Nephron (organoid): ENCODE measurements around the gene SHANK1.
A peak's percentile ranks its signal among the peaks of the same experiment; 100 is the strongest.

Experiments
- H3K27ac Mint-ChIP-seq, 3 experiments: 2 replicates each; pipeline ENCODE4 v1.8.0; 2020; ENCODE audit warnings: mixed read lengths in 3 of 3, mild to moderate bottlenecking in 2 of 3, moderate library complexity in 1 of 3
- H3K27me3 Mint-ChIP-seq: 2 replicates; pipeline ENCODE4 v1.8.0; 2021; ENCODE audit warnings: low read depth, mild to moderate bottlenecking, moderate library complexity, mixed read lengths
- H3K36me3 Mint-ChIP-seq: 2 replicates; pipeline ENCODE4 v1.8.0; 2020; ENCODE audit warnings: low read depth, mixed read lengths
- H3K4me1 Mint-ChIP-seq: 2 replicates; pipeline ENCODE4 v1.8.0; 2020; ENCODE audit warnings: mixed read lengths
- H3K4me3 Mint-ChIP-seq, 3 experiments: 2 replicates each; pipeline ENCODE4 v1.8.0; 2020; ENCODE audit warnings: mild to moderate bottlenecking in 3 of 3, mixed read lengths in 3 of 3, moderate library complexity in 2 of 3
- H3K9me3 Mint-ChIP-seq: 2 replicates; pipeline ENCODE4 v1.8.0; 2020; ENCODE audit warnings: mixed read lengths
- CTCF ChIP-seq, 3 experiments: fragments of 200-600 bp; sonication (generic); IDR thresholded peaks; one replicate each; pipeline ENCODE4 v1.5.0; 2021; ENCODE audit warnings: antibody characterized with exemption in 3 of 3; ENCODE audit not compliant: unreplicated experiment in 3 of 3

The SHANK1 gene

GRCh38 chr19:50652722-50653121, 66.9 kb downstream of the SHANK1 start:
- H3K36me3 Mint-ChIP-seq = no peaks in the 10 kb centered on the region
- H3K4me3 Mint-ChIP-seq = no peak overlapping the region
- H3K4me1 Mint-ChIP-seq = no peaks in the 10 kb centered on the region
- peaks cover 34% of the 10 kb centered on the region for H3K27me3 Mint-ChIP-seq
- peak overlapping the region in 1 of 3 experiments; percentile 13 for H3K27ac Mint-ChIP-seq
- no peaks in the 10 kb centered on the region for H3K9me3 Mint-ChIP-seq
- TF ChIP-seq CTCF (IDR thresholded peaks at IDR 0.05; ENCODE audit: unreplicated experiment in 3 of 3) = no peak

DNA sequence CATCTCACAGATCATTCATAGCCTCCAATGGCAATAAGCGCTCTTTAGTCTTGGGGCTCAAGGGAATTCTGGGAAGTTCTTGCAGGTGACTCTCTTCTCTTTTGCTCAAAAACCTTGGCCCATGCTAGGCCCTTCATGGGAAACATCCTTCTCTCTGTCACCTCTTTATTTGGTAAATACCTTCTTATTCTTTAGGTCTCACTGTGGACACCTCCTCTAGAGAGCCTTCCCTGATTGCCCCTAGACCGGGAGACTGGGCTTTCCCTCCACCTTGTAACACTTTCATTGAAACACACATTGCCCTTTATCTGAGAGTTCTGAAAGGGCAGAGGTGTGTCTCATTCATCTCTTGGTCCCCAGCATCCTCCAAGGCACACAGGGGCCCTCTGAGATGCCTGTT, 68.4 kb downstream of the SHANK1 start:
- H3K27ac Mint-ChIP-seq = no peak overlapping the region
- H3K36me3 Mint-ChIP-seq = no peaks in the 10 kb centered on the region
- no peaks in the 10 kb centered on the region for H3K9me3 Mint-ChIP-seq
- H3K27me3 Mint-ChIP-seq = peaks cover 38% of the 10 kb centered on the region
- no peaks in the 10 kb centered on the region for H3K4me1 Mint-ChIP-seq
- no peak for TF ChIP-seq CTCF (IDR thresholded peaks at IDR 0.05; ENCODE audit: unreplicated experiment in 3 of 3)
- H3K4me3 Mint-ChIP-seq = no peak overlapping the region

DNA sequence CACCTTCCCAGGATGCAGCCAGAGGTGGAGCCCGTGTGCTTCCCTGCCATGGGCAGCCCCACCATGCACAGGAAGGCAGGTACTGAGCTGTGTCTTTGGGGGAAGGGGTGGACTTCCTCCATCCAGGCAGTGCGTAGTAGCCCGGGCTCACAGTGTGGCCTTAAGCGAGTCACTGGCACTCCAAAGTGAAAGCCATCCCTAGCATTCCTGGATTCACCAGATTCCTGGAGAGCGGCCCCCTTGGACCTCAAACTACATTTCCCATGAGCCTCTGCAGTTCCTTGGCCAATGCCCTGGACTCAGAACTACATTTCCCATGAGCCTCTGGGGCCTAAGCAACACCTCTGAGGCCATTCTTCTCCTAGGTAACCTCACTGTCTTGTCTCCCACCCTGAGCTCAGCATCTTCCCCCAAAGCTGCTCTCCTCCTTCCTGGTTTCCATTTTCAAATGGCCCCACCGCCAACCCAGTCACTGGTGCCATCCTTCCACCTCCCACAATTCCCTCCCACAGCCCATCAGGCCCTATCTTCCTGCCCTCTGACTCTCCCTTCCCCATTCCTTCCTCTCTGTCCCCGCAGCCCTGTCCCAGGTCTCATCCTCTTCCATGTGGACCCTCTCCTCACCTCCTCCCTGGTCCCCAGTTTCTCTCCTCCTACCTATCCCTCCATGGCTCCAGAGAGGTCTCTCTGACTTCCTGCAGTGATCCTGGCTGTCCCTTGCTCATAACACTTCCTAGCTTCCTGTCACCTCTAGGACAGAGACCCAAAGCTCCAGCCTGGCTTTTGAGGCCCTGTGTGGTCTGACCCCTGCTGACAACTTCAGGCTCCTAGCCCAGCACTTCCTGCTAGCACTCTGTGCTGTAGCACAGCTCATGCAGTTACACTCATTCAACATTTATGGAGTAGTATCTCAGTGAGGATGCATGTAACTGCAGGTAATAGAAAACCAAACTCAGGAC, 69.9 kb downstream of the SHANK1 start, which contains the start of gene C19orf81:
Gene C19orf81 (plus strand): TSS at position 13 of the 959 bp plus-strand sequence. CDS start 0 bp downstream, at position 13.
- no peaks in the 10 kb centered on the region for H3K9me3 Mint-ChIP-seq
- no peak for TF ChIP-seq CTCF (IDR thresholded peaks at IDR 0.05; ENCODE audit: unreplicated experiment in 3 of 3)
- H3K27me3 Mint-ChIP-seq = peaks cover 32% of the 10 kb centered on the region

DNA sequence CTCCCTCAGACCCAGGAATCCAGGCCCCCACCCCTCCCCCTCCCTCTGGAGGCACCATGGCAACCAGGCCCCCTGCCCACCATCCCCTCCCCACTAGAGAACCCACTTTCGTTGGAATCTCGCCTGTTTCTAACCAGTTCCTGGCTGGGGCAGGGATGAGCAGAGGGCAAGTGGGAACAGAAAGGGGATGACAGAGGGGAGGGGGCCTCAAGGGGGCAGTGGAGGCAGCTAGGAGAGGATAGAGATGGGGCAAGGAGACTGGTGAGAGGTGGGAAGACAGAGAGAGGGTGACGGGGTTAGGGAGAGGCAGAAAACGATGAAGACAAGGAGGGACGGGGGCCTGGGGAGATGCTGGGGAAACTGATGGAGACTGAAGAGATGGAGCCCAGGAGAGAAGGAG, 70.9 kb downstream of the SHANK1 start:
- Mint-ChIP-seq H3K4me1 (no peaks in the 10 kb centered on the region), H3K27ac (no peak overlapping the region), H3K4me3 (no peak overlapping the region), H3K36me3 (no peaks in the 10 kb centered on the region), H3K27me3 (peaks cover 23% of the 10 kb centered on the region), H3K9me3 (no peaks in the 10 kb centered on the region)
- TF ChIP-seq CTCF (IDR thresholded peaks at IDR 0.05; ENCODE audit: unreplicated experiment in 3 of 3) = no peak

More for the DNA sequence above, 69.9 kb downstream of the SHANK1 start, which contains the start of gene C19orf81:
- Mint-ChIP-seq H3K4me1 (no peaks in the 10 kb centered on the region), H3K36me3 (no peaks in the 10 kb centered on the region), H3K27ac (no peak within 1 kb of the TSS), H3K4me3 (no peak within 1 kb of the TSS)

DNA sequence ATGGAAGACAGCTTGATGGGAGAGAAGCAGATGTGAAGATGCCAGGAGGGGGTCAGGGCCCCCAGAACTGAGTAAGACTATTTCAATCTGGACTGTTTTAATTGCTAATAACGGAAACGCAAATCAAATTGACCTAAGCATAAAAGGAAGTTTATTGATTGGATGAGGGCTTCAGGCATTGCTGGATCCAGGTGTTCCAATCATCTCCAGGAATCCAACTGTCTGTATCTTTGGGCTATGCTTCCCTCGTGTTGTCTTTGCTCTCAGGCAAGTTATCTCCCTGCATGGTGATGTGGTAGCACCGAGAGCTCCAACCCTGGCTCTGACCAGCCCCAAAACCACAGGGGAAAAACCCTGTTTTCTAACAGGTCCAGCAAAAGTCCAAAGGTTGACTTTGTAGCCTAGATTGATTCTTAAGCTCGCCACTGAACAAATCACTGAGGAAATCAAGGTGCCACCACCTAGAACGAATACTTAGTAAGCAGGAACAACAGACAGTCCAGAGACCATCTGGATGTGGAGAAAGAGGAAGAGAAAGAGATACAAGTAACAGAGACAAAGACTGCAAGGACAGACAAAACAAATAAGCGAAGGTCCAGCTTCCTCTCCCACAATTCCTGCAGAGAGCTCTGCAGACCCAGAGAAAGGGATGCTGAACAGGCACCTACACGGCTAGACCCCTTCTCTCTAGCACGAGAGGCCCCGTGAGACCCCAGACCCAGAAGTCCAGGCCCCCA, 71.6 kb downstream of the SHANK1 start:
- Mint-ChIP-seq H3K27ac (no peak overlapping the region), H3K4me3 (no peak overlapping the region), H3K4me1 (no peaks in the 10 kb centered on the region), H3K36me3 (no peaks in the 10 kb centered on the region), H3K9me3 (no peaks in the 10 kb centered on the region), H3K27me3 (peaks cover 20% of the 10 kb centered on the region)
- no peak for TF ChIP-seq CTCF (IDR thresholded peaks at IDR 0.05; ENCODE audit: unreplicated experiment in 3 of 3)
